ENCODE measurements around the gene RABL6.
"Not testable (repeated sequence)": the region's sequence is repeated elsewhere in the genome, so short reads cannot be mapped to it uniquely, and the experiment has no call there.

RABL6 gene

GRCh38 chr9:136860933-136861873 lies 53.5 kb downstream of the RABL6 start:
- DNase-seq: no peak

GRCh38 chr9:136861874-136862457 lies 54.2 kb downstream of the RABL6 start:
- DNase-seq: no peak

GRCh38 chr9:136862849-136863622 lies 55.3 kb downstream of the RABL6 start:
- no peak for DNase-seq

GRCh38 chr9:136863623-136864273 lies 56.0 kb downstream of the RABL6 start:
- DNase-seq: no peak

GRCh38 chr9:136865041-136865767 lies 57.5 kb downstream of the RABL6 start:
- no peak for DNase-seq

GRCh38 chr9:136865768-136866103 lies 58.0 kb downstream of the RABL6 start:
- DNase-seq: no peak

GRCh38 chr9:136866898-136867421 lies 59.2 kb downstream of the RABL6 start:
- not testable (repeated sequence) for DNase-seq

GRCh38 chr9:136867480-136867879 lies 59.7 kb downstream of the RABL6 start:
- no peak for DNase-seq

- DNase-seq: no peak
Measured at GRCh38 chr9:136867917-136868316, 60.2 kb downstream of the RABL6 start.

GRCh38 chr9:136868644-136869043 lies 60.9 kb downstream of the RABL6 start:
- no peak for DNase-seq

GRCh38 chr9:136869611-136870010 lies 61.9 kb downstream of the RABL6 start:
- DNase-seq: not testable (repeated sequence)

- DNase-seq: no peak
Measured at GRCh38 chr9:136875155-136875554, 67.4 kb downstream of the RABL6 start.

GRCh38 chr9:136876476-136876875 lies 68.7 kb downstream of the RABL6 start:
- DNase-seq: no peak

- no peak for DNase-seq
Measured at GRCh38 chr9:136880651-136881050, 72.9 kb downstream of the RABL6 start.

GRCh38 chr9:136881691-136882108 lies 74.0 kb downstream of the RABL6 start:
- peak; percentile 33 for DNase-seq

GRCh38 chr9:136882109-136882946 lies 74.6 kb downstream of the RABL6 start:
- peak; percentile 94 for DNase-seq

GRCh38 chr9:136882947-136883283 lies 75.2 kb downstream of the RABL6 start:
- not testable (repeated sequence) for DNase-seq

GRCh38 chr9:136883670-136884069 lies 75.9 kb downstream of the RABL6 start:
- DNase-seq: not testable (repeated sequence)

- peak; percentile 98 for DNase-seq
Measured at GRCh38 chr9:136885950-136886578, 78.3 kb downstream of the RABL6 start, which contains the start of gene TRAF2. TRAF2 (plus strand) TSS chr9:136886516; CDS start chr9:136898741, 12,225 bp downstream.
